Mesenchymal stem cell (in vitro differentiated cells and primary cell): Measurements from ENCODE around the gene PDE7B.

Experiments
- DNase-seq: peaks from one replicate; pipeline ENCODE4 v3.0.0-alpha.2; 2013
- H2AFZ ChIP-seq: one replicate; pipeline ENCODE4 v1.6.1; 2013; ENCODE audit warnings: low read depth, mild to moderate bottlenecking, control low read depth, inconsistent platforms, low read length, moderate library complexity
- H2AK5ac ChIP-seq: 2 replicates; pipeline ENCODE4 v1.6.1; 2013; ENCODE audit warnings: low read length, moderate library complexity, mild to moderate bottlenecking, inconsistent platforms; ENCODE audit not compliant: severe bottlenecking
- H2BK120ac ChIP-seq: one replicate; pipeline ENCODE4 v1.6.1; 2013; ENCODE audit warnings: low read depth, mild to moderate bottlenecking, inconsistent platforms, low read length, moderate library complexity
- H2BK12ac ChIP-seq, 2 experiments: one replicate each; pipeline ENCODE4 v1.6.1; 2013; ENCODE audit warnings: inconsistent platforms in 2 of 2, low read length in 2 of 2, mild to moderate bottlenecking in 2 of 2, moderate library complexity in 2 of 2, control low read depth in 1 of 2
- H2BK15ac ChIP-seq: one replicate; pipeline ENCODE4 v1.6.1; 2013; ENCODE audit warnings: mild to moderate bottlenecking, low read depth, inconsistent platforms; ENCODE audit not compliant: poor library complexity, severe bottlenecking
- H2BK5ac ChIP-seq: 2 replicates; pipeline ENCODE4 v1.6.1; 2013; ENCODE audit warnings: low read depth, mild to moderate bottlenecking, low read length, control low read depth, inconsistent platforms; ENCODE audit not compliant: poor library complexity, severe bottlenecking
- H3K14ac ChIP-seq, 2 experiments: one replicate each; pipeline ENCODE4 v1.6.1; 2013; ENCODE audit warnings: inconsistent platforms in 2 of 2, low read length in 2 of 2, control low read depth in 1 of 2, mild to moderate bottlenecking in 1 of 2, moderate library complexity in 1 of 2
- H3K18ac ChIP-seq, 2 experiments: one replicate each; pipeline ENCODE4 v1.6.1; 2013; ENCODE audit warnings: inconsistent platforms in 2 of 2, low read length in 2 of 2, control low read depth in 1 of 2, low read depth in 1 of 2, mild to moderate bottlenecking in 1 of 2
- H3K23ac ChIP-seq, 2 experiments: one replicate each; pipeline ENCODE4 v1.6.1; 2013; ENCODE audit warnings: inconsistent platforms in 2 of 2, low read length in 2 of 2, mild to moderate bottlenecking in 2 of 2, moderate library complexity in 2 of 2, control low read depth in 1 of 2
- H3K27ac ChIP-seq: 2 replicates; pipeline ENCODE4 v1.5.1; 2013; ENCODE audit warnings: mild to moderate bottlenecking, moderate library complexity, low read length, control low read depth, inconsistent platforms; ENCODE audit not compliant: poor library complexity, severe bottlenecking
- H3K27me3 ChIP-seq, 2 experiments: 2 replicates each; pipeline versions ENCODE4 v1.6.1 to v1.7.0; 2013; ENCODE audit warnings: low read length in 2 of 2, mild to moderate bottlenecking in 2 of 2, moderate library complexity in 2 of 2, control low read depth in 1 of 2, inconsistent platforms in 1 of 2; ENCODE audit not compliant: control insufficient read depth in 1 of 2, insufficient read depth in 1 of 2
- H3K36me3 ChIP-seq, 2 experiments: 2 replicates each; pipeline versions ENCODE4 v1.6.1 to v1.7.0; 2013; ENCODE audit warnings: low read length in 2 of 2, control low read depth in 1 of 2, inconsistent platforms in 1 of 2, low read depth in 1 of 2, mild to moderate bottlenecking in 1 of 2; ENCODE audit not compliant: insufficient read depth in 2 of 2, control insufficient read depth in 1 of 2
- H3K4ac ChIP-seq, 2 experiments: one replicate each; pipeline ENCODE4 v1.6.1; 2013; ENCODE audit warnings: inconsistent platforms in 2 of 2, low read length in 2 of 2, mild to moderate bottlenecking in 2 of 2, moderate library complexity in 2 of 2, control low read depth in 1 of 2, low read depth in 1 of 2
- H3K4me1 ChIP-seq: 2 replicates; pipeline ENCODE4 v1.6.1; 2013; ENCODE audit warnings: low read depth, low read length, control low read depth; ENCODE audit not compliant: control insufficient read depth, insufficient read depth
- H3K4me2 ChIP-seq: 2 replicates; pipeline ENCODE4 v1.6.1; 2013; ENCODE audit warnings: low read length, mild to moderate bottlenecking, inconsistent platforms; ENCODE audit not compliant: poor library complexity, severe bottlenecking
- H3K4me3 ChIP-seq, 2 experiments: 2 replicates each; pipeline versions ENCODE4 v1.5.1 to v1.7.0; 2013; ENCODE audit warnings: low read length in 2 of 2, mild to moderate bottlenecking in 2 of 2, control low read depth in 1 of 2, low read depth in 1 of 2; ENCODE audit not compliant: insufficient read depth in 1 of 2
- H3K79me1 ChIP-seq: replicated peaks from 2 replicates; pipeline ENCODE4 v1.6.1; 2013; ENCODE audit warnings: mild to moderate bottlenecking, control low read depth, low read length, inconsistent platforms; ENCODE audit not compliant: poor library complexity, severe bottlenecking
- H3K9ac ChIP-seq: 2 replicates; pipeline ENCODE4 v1.7.0; 2013; ENCODE audit warnings: mild to moderate bottlenecking, low read length, moderate library complexity
- H3K9me3 ChIP-seq: 2 replicates; pipeline ENCODE4 v1.7.0; 2013; ENCODE audit warnings: mild to moderate bottlenecking, low read length; ENCODE audit not compliant: control insufficient read depth
- H4K8ac ChIP-seq: one replicate; pipeline ENCODE4 v1.6.1; 2013; ENCODE audit warnings: inconsistent platforms, mild to moderate bottlenecking, low read length, moderate library complexity
- H4K91ac ChIP-seq: one replicate; pipeline ENCODE4 v1.6.1; 2013; ENCODE audit warnings: mild to moderate bottlenecking, low read length, inconsistent platforms
- WGBS: methylation state at CpG from one replicate; pipeline ENCODE4 v1.1.7; 2013; ENCODE audit warnings: mixed read lengths; 5-methylcytosine and 5-hydroxymethylcytosine counted together

PDE7B gene

GRCh38 chr6:136129365-136129764 is 277.9 kb downstream of the PDE7B start:
- Histone ChIP-seq H3K18ac (no peak overlapping the region), H4K91ac (no peak overlapping the region), H2BK120ac (no peak overlapping the region), H3K9me3 (no peaks in the 10 kb centered on the region), H3K4me1 (no peaks in the 10 kb centered on the region), H3K4ac (no peak overlapping the region), H2BK12ac (no peak overlapping the region), H4K8ac (no peak overlapping the region), H3K9ac (no peak overlapping the region), H3K79me1 (no peaks in the 10 kb centered on the region), H3K36me3 (peaks cover 0 to 31% of the 10 kb centered on the region in 2 experiments), H3K4me3 (no peak overlapping the region), H3K14ac (no peak overlapping the region), H2AFZ (no peak overlapping the region), H3K27me3 (no peaks in the 10 kb centered on the region), H2AK5ac (no peak overlapping the region), H3K23ac (no peak overlapping the region), H2BK5ac (no peak overlapping the region), H3K27ac (no peak overlapping the region), H2BK15ac (no peak overlapping the region), H3K4me2 (no peak overlapping the region)
- WGBS, result 78% methylated on average over 2 of the region's 3 CpGs
- DNase-seq, result no peak

GRCh38 chr6:136134268-136134667 is 282.8 kb downstream of the PDE7B start:
- Histone ChIP-seq H3K27me3 (no peaks in the 10 kb centered on the region), H2AFZ (no peak overlapping the region), H3K14ac (no peak overlapping the region), H3K4me1 (no peaks in the 10 kb centered on the region), H2BK15ac (no peak overlapping the region), H3K4me2 (no peak overlapping the region), H3K36me3 (peaks cover 0 to 34% of the 10 kb centered on the region in 2 experiments), H3K9me3 (no peaks in the 10 kb centered on the region), H3K4me3 (no peak overlapping the region), H3K18ac (no peak overlapping the region), H2AK5ac (no peak overlapping the region), H2BK5ac (no peak overlapping the region), H4K91ac (no peak overlapping the region), H3K4ac (no peak overlapping the region), H3K79me1 (no peaks in the 10 kb centered on the region), H3K9ac (no peak overlapping the region), H2BK120ac (no peak overlapping the region), H2BK12ac (no peak overlapping the region), H3K27ac (no peak overlapping the region), H4K8ac (no peak overlapping the region), H3K23ac (no peak overlapping the region)
- WGBS, result 97% methylated on average over 5 of the region's 5 CpGs
- DNase-seq, result no peak

- Histone ChIP-seq H3K18ac (no peak overlapping the region), H3K14ac (no peak overlapping the region), H3K79me1 (no peaks in the 10 kb centered on the region), H3K9me3 (no peaks in the 10 kb centered on the region), H2AK5ac (no peak overlapping the region), H3K27ac (no peak overlapping the region), H4K91ac (no peak overlapping the region), H4K8ac (no peak overlapping the region), H3K4ac (no peak overlapping the region), H3K36me3 (peaks cover 0 to 34% of the 10 kb centered on the region in 2 experiments), H2BK120ac (no peak overlapping the region), H3K23ac (no peak overlapping the region), H2BK15ac (no peak overlapping the region), H3K4me1 (no peaks in the 10 kb centered on the region), H2BK5ac (no peak overlapping the region), H2BK12ac (no peak overlapping the region), H3K27me3 (no peaks in the 10 kb centered on the region), H3K4me2 (no peak overlapping the region), H2AFZ (no peak overlapping the region), H3K4me3 (no peak overlapping the region), H3K9ac (no peak overlapping the region)
- 70% methylated on average over 2 of the region's 3 CpGs for WGBS
- DNase-seq, result no peak
These were observed 283.2 kb downstream of the PDE7B start for GRCh38 chr6:136134751-136135150.

GRCh38 chr6:136136274-136136673 is 284.8 kb downstream of the PDE7B start:
- Histone ChIP-seq H2AFZ (no peak overlapping the region), H3K9ac (no peak overlapping the region), H2BK15ac (no peak overlapping the region), H3K79me1 (no peaks in the 10 kb centered on the region), H2BK120ac (no peak overlapping the region), H3K27me3 (no peaks in the 10 kb centered on the region), H2BK12ac (no peak overlapping the region), H3K4ac (no peak overlapping the region), H2BK5ac (no peak overlapping the region), H3K4me3 (no peak overlapping the region), H2AK5ac (no peak overlapping the region), H3K9me3 (no peaks in the 10 kb centered on the region), H4K91ac (no peak overlapping the region), H4K8ac (no peak overlapping the region), H3K27ac (no peak overlapping the region), H3K36me3 (peaks cover 0 to 25% of the 10 kb centered on the region in 2 experiments), H3K14ac (no peak overlapping the region), H3K4me1 (no peaks in the 10 kb centered on the region), H3K18ac (no peak overlapping the region), H3K23ac (no peak overlapping the region), H3K4me2 (no peak overlapping the region)
- no peak for DNase-seq
- no CpG with 5 or more reads among the region's 2 CpGs for WGBS
